Smooth muscle cell (in vitro differentiated cells): ENCODE results near the gene MMP24OS. TPM values are rescaled to one million over a fixed set of nuclear protein-coding genes. Genes with fewer than 3 reads are reported as not detected.

Experiments
- DNase-seq: peaks from one replicate; lab custom pipeline; 2025; ENCODE audit not compliant: unreplicated experiment; lab: John Stamatoyannopoulos, UW
- H2AFZ ChIP-seq: fragments of 200-600 bp; sonication (generic); 2 replicates; pipeline ENCODE4 v1.6.0; 2016; ENCODE audit warnings: antibody characterized with exemption, low read depth, mild to moderate bottlenecking
- H3F3A ChIP-seq: fragments of 200-600 bp; sonication (generic); 2 replicates; pipeline ENCODE4 v1.6.0; 2017; ENCODE audit warnings: antibody characterized with exemption, low read depth
- H3K27ac ChIP-seq: fragments of 200-600 bp; sonication (generic); 2 replicates; pipeline ENCODE4 v1.5.1; 2016; ENCODE audit warnings: low read depth, mild to moderate bottlenecking
- H3K27me3 ChIP-seq: fragments of 200-600 bp; sonication (generic); 2 replicates; pipeline ENCODE4 v1.6.1; 2016; ENCODE audit warnings: low read depth, mild to moderate bottlenecking
- H3K36me3 ChIP-seq: fragments of 200-600 bp; sonication (generic); 2 replicates; pipeline ENCODE4 v1.5.1; 2016; ENCODE audit warnings: low read depth
- H3K4me1 ChIP-seq: fragments of 200-600 bp; sonication (generic); 2 replicates; pipeline ENCODE4 v1.5.1; 2016; ENCODE audit warnings: low read depth
- H3K4me2 ChIP-seq: fragments of 200-600 bp; sonication (generic); 2 replicates; pipeline ENCODE4 v1.6.0; 2016; ENCODE audit warnings: mild to moderate bottlenecking
- H3K4me3 ChIP-seq: fragments of 200-600 bp; sonication (generic); 2 replicates; pipeline ENCODE4 v1.5.1; 2016; ENCODE audit warnings: mild to moderate bottlenecking
- H3K79me2 ChIP-seq: fragments of 200-600 bp; sonication (generic); 2 replicates; pipeline ENCODE4 v1.6.0; 2016; ENCODE audit warnings: low read depth, mild to moderate bottlenecking
- H3K9ac ChIP-seq: fragments of 200-600 bp; sonication (generic); 2 replicates; pipeline ENCODE4 v1.6.0; 2016; ENCODE audit warnings: low read depth
- H3K9me3 ChIP-seq: fragments of 200-600 bp; sonication (generic); replicated peaks from 2 replicates; pipeline ENCODE4 v1.5.1; 2016; ENCODE audit warnings: low read depth
- H4K20me1 ChIP-seq: fragments of 200-600 bp; sonication (generic); 2 replicates; pipeline ENCODE4 v1.6.0; 2016; ENCODE audit warnings: low read depth
- CTCF ChIP-seq: fragments of 200-600 bp; sonication (generic); IDR thresholded peaks from 2 replicates; pipeline ENCODE4 v1.5.1; 2017; ENCODE audit warnings: borderline replicate concordance, mild to moderate bottlenecking, antibody characterized with exemption; ENCODE audit not compliant: insufficient read depth, poor library complexity, severe bottlenecking
- WGBS: methylation state at CpG from one replicate; pipeline ENCODE4 v1.1.7; 2016; ENCODE audit warnings: low lambda C conversion rate; 5-methylcytosine and 5-hydroxymethylcytosine counted together
- polyA plus RNA-seq: library from polyadenylated mRNA; unstranded; fragments of >200 nt; fragmentation: Nextera tagmentation; extraction: Ambion mirVana; gene quantifications from 2 replicates; pipeline ENCODE4 v1.2.1, GENCODE V29; 2016
- total RNA-seq: library from RNA; depleted of rRNA; stranded (reverse); fragments of >200 nt; gene quantifications from 2 replicates; pipeline ENCODE4 v1.2.3, GENCODE V29; 2014

The MMP24OS gene
- total and polyA plus RNA-seq, 2 experiments from 2014 or later = 14.3 to 44.7 TPM

- H3K27ac ChIP-seq = no peak overlapping the region
- no peaks in the 10 kb centered on the region for H3F3A ChIP-seq
- no peaks in the 10 kb centered on the region for H3K36me3 ChIP-seq
- no peak overlapping the region for H3K9ac ChIP-seq
- no peaks in the 10 kb centered on the region for H3K4me1 ChIP-seq
- H2AFZ ChIP-seq = no peak overlapping the region
- H4K20me1 ChIP-seq = no peaks in the 10 kb centered on the region
- H3K4me2 ChIP-seq = no peak overlapping the region
- H3K27me3 ChIP-seq = no peaks in the 10 kb centered on the region
- TF ChIP-seq CTCF = no peak
- WGBS = 84% methylated on average over 5 of the region's 5 CpGs
- no peaks in the 10 kb centered on the region for H3K79me2 ChIP-seq
- H3K4me3 ChIP-seq = no peak overlapping the region
- DNase-seq = no peak
- H3K9me3 ChIP-seq = no peaks in the 10 kb centered on the region
Measured at GRCh38 chr20:35240083-35240810, 37.7 kb downstream of the MMP24OS start.

GRCh38 chr20:35238735-35239134 lies 39.2 kb downstream of the MMP24OS start:
- 93% methylated on average over 5 of the region's 5 CpGs for WGBS

GRCh38 chr20:35238170-35238569 lies 39.8 kb downstream of the MMP24OS start:
- Histone ChIP-seq H3K9ac (no peak overlapping the region), H3K36me3 (no peaks in the 10 kb centered on the region), H3K27ac (no peak overlapping the region), H3K9me3 (no peaks in the 10 kb centered on the region), H3K79me2 (no peaks in the 10 kb centered on the region), H4K20me1 (peaks cover 2% of the 10 kb centered on the region), H3K4me2 (no peak overlapping the region), H3F3A (no peaks in the 10 kb centered on the region), H3K4me1 (no peaks in the 10 kb centered on the region), H3K27me3 (no peaks in the 10 kb centered on the region), H2AFZ (no peak overlapping the region), H3K4me3 (no peak overlapping the region)
- no peak for DNase-seq
- 91% methylated on average over 4 of the region's 4 CpGs for WGBS
- TF ChIP-seq CTCF = no peak

More at GRCh38 chr20:35238735-35239134, 39.2 kb downstream of the MMP24OS start:
- Histone ChIP-seq H3K27me3 (no peaks in the 10 kb centered on the region), H3K27ac (no peak overlapping the region), H3K4me2 (no peak overlapping the region), H3K36me3 (no peaks in the 10 kb centered on the region), H3F3A (no peaks in the 10 kb centered on the region), H3K4me1 (no peaks in the 10 kb centered on the region), H2AFZ (no peak overlapping the region), H3K4me3 (no peak overlapping the region), H3K9ac (no peak overlapping the region), H3K9me3 (no peaks in the 10 kb centered on the region), H3K79me2 (no peaks in the 10 kb centered on the region), H4K20me1 (no peaks in the 10 kb centered on the region)
- no peak for TF ChIP-seq CTCF
- no peak for DNase-seq

GRCh38 chr20:35237486-35237885 lies 40.4 kb downstream of the MMP24OS start:
- no peaks in the 10 kb centered on the region for H3F3A ChIP-seq
- H3K9me3 ChIP-seq = no peaks in the 10 kb centered on the region
- H2AFZ ChIP-seq = no peak overlapping the region
- no peaks in the 10 kb centered on the region for H3K79me2 ChIP-seq
- no peaks in the 10 kb centered on the region for H3K36me3 ChIP-seq
- DNase-seq = no peak
- H3K9ac ChIP-seq = no peak overlapping the region
- H3K4me2 ChIP-seq = no peak overlapping the region
- no peak overlapping the region for H3K4me3 ChIP-seq
- TF ChIP-seq CTCF = no peak
- H3K4me1 ChIP-seq = no peaks in the 10 kb centered on the region
- no peak overlapping the region for H3K27ac ChIP-seq
- peaks cover 8% of the 10 kb centered on the region for H4K20me1 ChIP-seq
- no peaks in the 10 kb centered on the region for H3K27me3 ChIP-seq
